Non-pigmented ciliary epithelial cell (primary cell): ENCODE measurements around the gene SLC9A1.

Experiments used
- DNase-seq: peaks from one replicate; pipeline ENCODE4 v3.0.0-alpha.2; 2010; ENCODE audit warnings: low read depth

SLC9A1 gene

GRCh38 chr1:27102707-27103468 lies 52.0 kb downstream of the SLC9A1 start:
- no peak for DNase-seq

GRCh38 chr1:27102134-27102706 lies 52.7 kb downstream of the SLC9A1 start:
- no peak for DNase-seq

- no peak for DNase-seq
Measured at GRCh38 chr1:27101696-27102095, 53.2 kb downstream of the SLC9A1 start.

- DNase-seq, result no peak
Measured at GRCh38 chr1:27101054-27101491, 53.9 kb downstream of the SLC9A1 start.

GRCh38 chr1:27100335-27101053 lies 54.4 kb downstream of the SLC9A1 start:
- DNase-seq, result no peak

GRCh38 chr1:27099587-27100334 lies 55.2 kb downstream of the SLC9A1 start:
- DNase-seq, result no peak

- DNase-seq, result no peak
Measured at GRCh38 chr1:27099135-27099586, 55.8 kb downstream of the SLC9A1 start.

GRCh38 chr1:27098431-27099134 lies 56.3 kb downstream of the SLC9A1 start:
- DNase-seq, result no peak

GRCh38 chr1:27097484-27097917 lies 57.4 kb downstream of the SLC9A1 start:
- no peak for DNase-seq

GRCh38 chr1:27095576-27095975 lies 59.3 kb downstream of the SLC9A1 start:
- DNase-seq, result no peak

- no peak for DNase-seq
Measured at GRCh38 chr1:27092888-27093287, 62.0 kb downstream of the SLC9A1 start.

- DNase-seq, result no peak
Measured at GRCh38 chr1:27090911-27091310, 64.0 kb downstream of the SLC9A1 start.

- no peak for DNase-seq
Measured at GRCh38 chr1:27087371-27088220, 67.3 kb downstream of the SLC9A1 start.

GRCh38 chr1:27086628-27087027 lies 68.3 kb downstream of the SLC9A1 start:
- DNase-seq, result no peak

- DNase-seq, result no peak
Measured at GRCh38 chr1:27086026-27086425, 68.9 kb downstream of the SLC9A1 start.

GRCh38 chr1:27084107-27084506 lies 70.8 kb downstream of the SLC9A1 start:
- no peak for DNase-seq

GRCh38 chr1:27077968-27078367 lies 77.0 kb downstream of the SLC9A1 start:
- DNase-seq, result no peak

- DNase-seq, result no peak
Measured at GRCh38 chr1:27076803-27077202, 78.1 kb downstream of the SLC9A1 start.

- DNase-seq, result no peak
Measured at GRCh38 chr1:27074175-27074780, 80.6 kb downstream of the SLC9A1 start.

GRCh38 chr1:27071049-27071416 lies 83.9 kb downstream of the SLC9A1 start:
- DNase-seq, result no peak
